ENCODE data around the gene CEBPZOS.
A peak's percentile ranks its signal among the peaks of the same experiment; 100 is the strongest.

GRCh38 chr2:37198681-37199065 is 2.4 kb downstream of the CEBPZOS start:
- TF ChIP-seq REST (IDR thresholded peaks at IDR 0.05; ENCODE audit: low read depth) (no peak), CTCF (IDR thresholded peaks at IDR 0.05 in 2 of 3, conservative IDR thresholded peaks at IDR 0.05 in 1 of 3; ENCODE audit: borderline replicate concordance in 1 of 3, insufficient read depth in 1 of 3, low read depth in 2 of 3, low read length in 2 of 3) (no peak), RAD21 (IDR thresholded peaks at IDR 0.05; ENCODE audit: low read depth) (no peak), EZH2phosphoT487 (IDR thresholded peaks at IDR 0.05; ENCODE audit: borderline replicate concordance) (no peak), TCF7L2 (IDR thresholded peaks at IDR 0.05; ENCODE audit: borderline replicate concordance, extremely low read depth, insufficient read depth, insufficient read length) (no peak), SP1 (IDR thresholded peaks at IDR 0.05; ENCODE audit: low read depth) (no peak), POLR2AphosphoS5 (IDR thresholded peaks at IDR 0.05; ENCODE audit: low read depth, low read length) (0 out of 2 replicates have a peak, but pooled peaks have one; percentile 20), JUND (IDR thresholded peaks at IDR 0.05) (no peak), EGR1 (IDR thresholded peaks at IDR 0.05; ENCODE audit: low read depth) (no peak)
